ENCODE results near the gene KRT81. TPM values are rescaled to one million over a fixed set of nuclear protein-coding genes. Genes with fewer than 3 reads are reported as not detected.

Gene KRT81
- total RNA-seq, 1 experiment from 2014 or later = 0.70 TPM

- no peak overlapping the region for H3K4me3 Mint-ChIP-seq
- H3K27ac Mint-ChIP-seq = no peak overlapping the region
- TF ChIP-seq E2F5 (CRISPR knock-in tag; IDR thresholded peaks at IDR 0.05) = no peak
- no peak for TF ChIP-seq TEAD4 (CRISPR knock-in tag; IDR thresholded peaks at IDR 0.05)
- TF ChIP-seq ZSCAN18 (CRISPR knock-in tag; IDR thresholded peaks at IDR 0.05) = no peak
- TF ChIP-seq SOX15 (CRISPR knock-in tag; IDR thresholded peaks at IDR 0.05) = no peak
- no peak for TF ChIP-seq ZBTB21 (CRISPR knock-in tag; IDR thresholded peaks at IDR 0.05; ENCODE audit: borderline replicate concordance)
- TF ChIP-seq RELA (CRISPR knock-in tag; IDR thresholded peaks at IDR 0.05; ENCODE audit: borderline replicate concordance) = no peak
- no peak for TF ChIP-seq ATF1 (CRISPR knock-in tag; IDR thresholded peaks at IDR 0.05)
- TF ChIP-seq AR (CRISPR knock-in tag; IDR thresholded peaks at IDR 0.05) = no peak
- H3K27me3 Mint-ChIP-seq (ENCODE audit: low read depth) = peaks cover 21% of the 10 kb centered on the region
- H3K9me3 Mint-ChIP-seq = no peaks in the 10 kb centered on the region
- ChIA-PET CTCF (interaction anchor here (0.5 to 4.9 kb wide), 11 partner anchors 12 to 634 kb away, joined by 3 to 33 read pairs (median 5); partner anchors contain the start of gene KRT7), POLR2A (interaction anchor here (0.6 to 1.1 kb wide), 3 partner anchors 13 to 33 kb away, joined by 3 to 5 read pairs (median 3); partner anchors contain the start of gene KRT7)
- H3K36me3 Mint-ChIP-seq = no peaks in the 10 kb centered on the region
- DNase-seq (ENCODE audit: low spot score) (no peak), ATAC-seq (no peak)
- peaks cover 40% of the 10 kb centered on the region for H3K4me1 Mint-ChIP-seq
These were observed 45.9 kb downstream of the KRT81 start for GRCh38 chr12:52245259-52245961.

- CTCF ChIA-PET = interaction anchor here (1.1 to 4.9 kb wide), 5 partner anchors 23 to 635 kb away, joined by 4 to 33 read pairs (median 9); no protein-coding TSS in a partner anchor
- POLR2A ChIA-PET = interaction anchor here (1.1 kb wide), 1 partner anchor 12 kb away, joined by 3 read pairs; the partner anchor contains the start of gene KRT7
- H3K27me3 Mint-ChIP-seq (ENCODE audit: low read depth) = peaks cover 15% of the 10 kb centered on the region
- no peak for TF ChIP-seq E2F4 (CRISPR knock-in tag; IDR thresholded peaks at IDR 0.05; ENCODE audit: borderline replicate concordance, low read depth)
- no peak for TF ChIP-seq ZNF138 (CRISPR knock-in tag; conservative IDR thresholded peaks at IDR 0.05)
- TF ChIP-seq ZNF532 (CRISPR knock-in tag; IDR thresholded peaks at IDR 0.05; ENCODE audit: borderline replicate concordance) = no peak
- TF ChIP-seq ZNF317 (CRISPR knock-in tag; IDR thresholded peaks at IDR 0.05; ENCODE audit: borderline replicate concordance, low read depth) = no peak
- H3K9me3 Mint-ChIP-seq = no peaks in the 10 kb centered on the region
- H3K4me1 Mint-ChIP-seq = peaks cover 35% of the 10 kb centered on the region
- no peak for ATAC-seq
- no peak overlapping the region for H3K4me3 Mint-ChIP-seq
- no peak for DNase-seq (ENCODE audit: low spot score)
- H3K36me3 Mint-ChIP-seq = no peaks in the 10 kb centered on the region
- no peak overlapping the region for H3K27ac Mint-ChIP-seq
These were observed 46.7 kb downstream of the KRT81 start for GRCh38 chr12:52244615-52244994.

Measured in WTC11 (cell line).